Gastrocnemius medialis (tissue), 4 donors: ENCODE results near the gene PARD3B. TPM values are rescaled to one million over a fixed set of nuclear protein-coding genes. Genes with fewer than 3 reads are reported as not detected.

Source experiments
- ATAC-seq, 2 donors: fragments of 150-250 bp; one replicate each; pipeline ENCODE4 v1.9.1; 2016
- DNase-seq, 2 donors: peaks; one replicate each; pipeline ENCODE4 v3.0.0-alpha.2; 2019
- H3K27ac ChIP-seq, 4 donors: fragments of 200-600 bp; sonication (generic); 1 replicate in 1 of 4; 2 replicates in 3 of 4; pipeline ENCODE4 v1.5.1; 2016 to 2018; ENCODE audit warnings: mild to moderate bottlenecking in 2 of 4, moderate library complexity in 1 of 4
- H3K27me3 ChIP-seq, 3 donors: fragments of 200-600 bp; sonication (generic) in 2 of 3; 1 replicate in 1 of 3; 2 replicates in 2 of 3; pipeline versions ENCODE4 v1.5.1 to v1.6.0; 2016 to 2019; ENCODE audit warnings: mild to moderate bottlenecking in 1 of 3, moderate library complexity in 1 of 3
- H3K36me3 ChIP-seq, 2 donors: fragments of 200-600 bp; sonication (generic) in 1 of 2; one replicate each; pipeline ENCODE4 v1.5.1; 2017 to 2018
- H3K4me1 ChIP-seq, 2 donors: fragments of 200-600 bp; sonication (generic) in 1 of 2; one replicate each; pipeline ENCODE4 v1.5.1; 2016 to 2017; ENCODE audit warnings: mild to moderate bottlenecking in 2 of 2
- H3K4me3 ChIP-seq, 4 donors: fragments of 200-600 bp; sonication (generic) in 3 of 4; 1 replicate in 1 of 4; 2 replicates in 3 of 4; pipeline ENCODE4 v1.5.1; 2016 to 2019; ENCODE audit warnings: mild to moderate bottlenecking in 2 of 4
- H3K9me3 ChIP-seq, 3 donors: fragments of 200-600 bp; sonication (generic) in 2 of 3; 1 replicate in 1 of 3; 2 replicates in 2 of 3; pipeline ENCODE4 v1.5.1; 2016 to 2019
- POLR2A ChIP-seq, 2 donors: fragments of 450-650 bp; IDR thresholded peaks; one replicate each; pipeline ENCODE4 v1.6.1; 2017; ENCODE audit warnings: antibody characterized with exemption in 2 of 2, mild to moderate bottlenecking in 2 of 2, moderate library complexity in 2 of 2
- in situ Hi-C, 4 donors: fragments of 200-750 bp; cut with MboI; loops; one replicate each; pipeline versions ENCODE4 v1.15.0 to v1.8.0; 2017; ENCODE audit warnings: low sequenced_read_pairs in 4 of 4
- intact Hi-C: fragments of 100-400 bp; cut with DNase I; formaldehyde crosslinking; loops from one replicate; pipeline ENCODE4 v1.15.1; 2023; ENCODE audit warnings: low total_unique reads
- total RNA-seq, 4 donors: library from RNA; depleted of rRNA; stranded (reverse); fragments of >200 nt; gene quantifications; one replicate each; pipeline versions ENCODE4 v1.1.0 to v1.2.3, GENCODE V29; 2016
- TF ChIP-seq, protein P1 (sequence below), 5 experiments: fragments of 450-650 bp in 3 of 5; fragments of 200-600 bp in 2 of 5; sonication (generic) in 2 of 5; IDR thresholded peaks in 4 of 5; conservative IDR thresholded peaks in 1 of 5; 1 replicate in 4 of 5; 2 replicates in 1 of 5; pipeline ENCODE4 v1.5.1; 2016 to 2019; ENCODE audit warnings: antibody characterized with exemption in 5 of 5, mild to moderate bottlenecking in 3 of 5, moderate library complexity in 3 of 5

Gene PARD3B
- total RNA-seq, 4 donors from 2014 or later, result 2.2 to 15.5 (median 4.6) TPM

GRCh38 chr2:204529795-204530463 lies 15.3 kb upstream of the PARD3B start:
- TF ChIP-seq, protein P1, sequence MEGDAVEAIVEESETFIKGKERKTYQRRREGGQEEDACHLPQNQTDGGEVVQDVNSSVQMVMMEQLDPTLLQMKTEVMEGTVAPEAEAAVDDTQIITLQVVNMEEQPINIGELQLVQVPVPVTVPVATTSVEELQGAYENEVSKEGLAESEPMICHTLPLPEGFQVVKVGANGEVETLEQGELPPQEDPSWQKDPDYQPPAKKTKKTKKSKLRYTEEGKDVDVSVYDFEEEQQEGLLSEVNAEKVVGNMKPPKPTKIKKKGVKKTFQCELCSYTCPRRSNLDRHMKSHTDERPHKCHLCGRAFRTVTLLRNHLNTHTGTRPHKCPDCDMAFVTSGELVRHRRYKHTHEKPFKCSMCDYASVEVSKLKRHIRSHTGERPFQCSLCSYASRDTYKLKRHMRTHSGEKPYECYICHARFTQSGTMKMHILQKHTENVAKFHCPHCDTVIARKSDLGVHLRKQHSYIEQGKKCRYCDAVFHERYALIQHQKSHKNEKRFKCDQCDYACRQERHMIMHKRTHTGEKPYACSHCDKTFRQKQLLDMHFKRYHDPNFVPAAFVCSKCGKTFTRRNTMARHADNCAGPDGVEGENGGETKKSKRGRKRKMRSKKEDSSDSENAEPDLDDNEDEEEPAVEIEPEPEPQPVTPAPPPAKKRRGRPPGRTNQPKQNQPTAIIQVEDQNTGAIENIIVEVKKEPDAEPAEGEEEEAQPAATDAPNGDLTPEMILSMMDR (IDR thresholded peaks at IDR 0.05 in 4 of 5, conservative IDR thresholded peaks at IDR 0.05 in 1 of 5), result no peak
- no peak for TF ChIP-seq POLR2A (IDR thresholded peaks at IDR 0.05)
- intact Hi-C loops, result no loop called here

GRCh38 chr2:204530464-204530805 lies 14.8 kb upstream of the PARD3B start:
- in situ Hi-C loops, result no loop called here
- no peak overlapping the region for H3K27ac ChIP-seq
- intact Hi-C loops, result no loop called here

More at GRCh38 chr2:204529795-204530463, 15.3 kb upstream of the PARD3B start:
- Histone ChIP-seq H3K4me3 (no peak overlapping the region), H3K27me3 (no peaks in the 10 kb centered on the region), H3K4me1 (no peaks in the 10 kb centered on the region), H3K9me3 (no peaks in the 10 kb centered on the region), H3K27ac (no peak overlapping the region), H3K36me3 (no peaks in the 10 kb centered on the region)
- DNase-seq, result no peak
- no peak for ATAC-seq
- in situ Hi-C loops, result no loop called here

GRCh38 chr2:204533629-204534370 lies 11.5 kb upstream of the PARD3B start:
- intact Hi-C loops (no loop called here), in situ Hi-C loops (no loop called here)
- no peak overlapping the region for H3K4me3 ChIP-seq
- H3K27ac ChIP-seq, result no peak overlapping the region
- DNase-seq (no peak), ATAC-seq (no peak)
- H3K27me3 ChIP-seq, result no peaks in the 10 kb centered on the region
- H3K4me1 ChIP-seq, result no peaks in the 10 kb centered on the region
- TF ChIP-seq POLR2A (IDR thresholded peaks at IDR 0.05), result no peak
- H3K9me3 ChIP-seq, result no peaks in the 10 kb centered on the region
- no peaks in the 10 kb centered on the region for H3K36me3 ChIP-seq

More at GRCh38 chr2:204530464-204530805, 14.8 kb upstream of the PARD3B start:
- Histone ChIP-seq H3K9me3 (no peaks in the 10 kb centered on the region), H3K4me1 (no peaks in the 10 kb centered on the region), H3K36me3 (no peaks in the 10 kb centered on the region), H3K27me3 (no peaks in the 10 kb centered on the region), H3K4me3 (no peak overlapping the region)
- TF ChIP-seq, protein P1 (IDR thresholded peaks at IDR 0.05 in 4 of 5, conservative IDR thresholded peaks at IDR 0.05 in 1 of 5), result no peak
- TF ChIP-seq POLR2A (IDR thresholded peaks at IDR 0.05), result no peak
- ATAC-seq (no peak), DNase-seq (no peak)

DNA sequence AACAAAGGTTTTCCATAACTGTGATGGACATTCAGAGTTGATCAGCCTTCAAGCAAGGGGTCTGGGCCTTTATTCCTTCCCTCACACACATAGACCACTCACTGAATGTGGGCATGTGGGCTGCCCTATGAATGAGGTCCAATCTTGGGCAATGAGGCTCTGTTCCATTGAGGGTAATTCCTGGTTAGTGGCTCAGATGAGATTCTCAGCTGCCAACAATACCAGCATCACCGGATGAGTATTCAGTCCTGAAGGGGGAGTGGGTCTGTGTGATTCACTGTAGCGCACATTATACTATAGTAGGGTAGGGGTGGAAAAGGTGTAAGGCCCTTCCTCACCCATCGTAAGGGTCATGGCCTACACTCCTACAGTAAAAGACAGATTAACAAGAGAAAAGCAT lies 9.9 kb upstream of the PARD3B start:
- Histone ChIP-seq H3K9me3 (no peaks in the 10 kb centered on the region), H3K4me1 (no peaks in the 10 kb centered on the region), H3K4me3 (no peak overlapping the region), H3K36me3 (no peaks in the 10 kb centered on the region), H3K27ac (no peak overlapping the region), H3K27me3 (no peaks in the 10 kb centered on the region)
- TF ChIP-seq POLR2A (IDR thresholded peaks at IDR 0.05), result no peak
- TF ChIP-seq, protein P1 (IDR thresholded peaks at IDR 0.05 in 4 of 5, conservative IDR thresholded peaks at IDR 0.05 in 1 of 5), result no peak
- in situ Hi-C loops (no loop called here), intact Hi-C loops (no loop called here)
- DNase-seq (no peak), ATAC-seq (no peak)

- in situ Hi-C loops, result no loop called here
- Histone ChIP-seq H3K27ac (no peak overlapping the region), H3K27me3 (no peaks in the 10 kb centered on the region), H3K4me1 (no peaks in the 10 kb centered on the region), H3K36me3 (no peaks in the 10 kb centered on the region), H3K4me3 (no peak overlapping the region), H3K9me3 (no peaks in the 10 kb centered on the region)
- no peak for ATAC-seq
- no peak for TF ChIP-seq POLR2A (IDR thresholded peaks at IDR 0.05)
- TF ChIP-seq, protein P1 (IDR thresholded peaks at IDR 0.05 in 4 of 5, conservative IDR thresholded peaks at IDR 0.05 in 1 of 5), result no peak
- DNase-seq, result no peak
- intact Hi-C loops, result no loop called here
These were observed 9.5 kb upstream of the PARD3B start for GRCh38 chr2:204535764-204536163.
